ENCODE measurements around the gene CFTR. TPM values are rescaled to one million over a fixed set of nuclear protein-coding genes. Genes with fewer than 3 reads are reported as not detected.
"Not testable (repeated sequence)": the region's sequence is repeated elsewhere in the genome, so short reads cannot be mapped to it uniquely, and the experiment has no call there.

CFTR gene
- total RNA-seq, 4 donors from 2014 or later, result 36.4 to 72.7 (median 49.7) TPM

DNA sequence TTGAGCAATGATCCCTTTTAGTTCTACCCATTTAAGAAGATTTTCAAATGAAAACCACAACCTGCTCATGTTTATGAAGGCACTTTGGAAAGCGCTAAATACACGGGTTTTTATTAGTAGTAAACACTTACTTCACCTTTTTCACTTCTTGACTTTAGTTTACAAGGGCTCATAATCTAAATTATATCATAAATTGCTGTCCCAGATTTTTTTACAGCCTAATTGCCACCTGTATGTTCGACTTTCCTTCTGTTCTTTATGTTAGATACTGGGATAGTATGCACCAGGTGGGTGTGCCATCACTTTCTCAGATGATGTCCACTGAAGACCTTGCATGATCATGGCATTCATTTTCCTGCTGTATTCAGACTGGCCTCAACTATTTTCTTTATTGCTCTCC lies 22.5 kb downstream of the CFTR start:
- Histone ChIP-seq H3K27ac (no peak overlapping the region), H3K4me3 (no peak overlapping the region), H3K4me1 (no peaks in the 10 kb centered on the region), H3K9me3 (no peaks in the 10 kb centered on the region), H3K36me3 (no peaks in the 10 kb centered on the region), H3K27me3 (no peaks in the 10 kb centered on the region)
- TF ChIP-seq, protein P1, sequence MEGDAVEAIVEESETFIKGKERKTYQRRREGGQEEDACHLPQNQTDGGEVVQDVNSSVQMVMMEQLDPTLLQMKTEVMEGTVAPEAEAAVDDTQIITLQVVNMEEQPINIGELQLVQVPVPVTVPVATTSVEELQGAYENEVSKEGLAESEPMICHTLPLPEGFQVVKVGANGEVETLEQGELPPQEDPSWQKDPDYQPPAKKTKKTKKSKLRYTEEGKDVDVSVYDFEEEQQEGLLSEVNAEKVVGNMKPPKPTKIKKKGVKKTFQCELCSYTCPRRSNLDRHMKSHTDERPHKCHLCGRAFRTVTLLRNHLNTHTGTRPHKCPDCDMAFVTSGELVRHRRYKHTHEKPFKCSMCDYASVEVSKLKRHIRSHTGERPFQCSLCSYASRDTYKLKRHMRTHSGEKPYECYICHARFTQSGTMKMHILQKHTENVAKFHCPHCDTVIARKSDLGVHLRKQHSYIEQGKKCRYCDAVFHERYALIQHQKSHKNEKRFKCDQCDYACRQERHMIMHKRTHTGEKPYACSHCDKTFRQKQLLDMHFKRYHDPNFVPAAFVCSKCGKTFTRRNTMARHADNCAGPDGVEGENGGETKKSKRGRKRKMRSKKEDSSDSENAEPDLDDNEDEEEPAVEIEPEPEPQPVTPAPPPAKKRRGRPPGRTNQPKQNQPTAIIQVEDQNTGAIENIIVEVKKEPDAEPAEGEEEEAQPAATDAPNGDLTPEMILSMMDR (IDR thresholded peaks at IDR 0.05), result no peak
- TF ChIP-seq POLR2A (IDR thresholded peaks at IDR 0.05), result no peak
- DNase-seq, result peak in 1 of 3 donors; percentile 46

DNA sequence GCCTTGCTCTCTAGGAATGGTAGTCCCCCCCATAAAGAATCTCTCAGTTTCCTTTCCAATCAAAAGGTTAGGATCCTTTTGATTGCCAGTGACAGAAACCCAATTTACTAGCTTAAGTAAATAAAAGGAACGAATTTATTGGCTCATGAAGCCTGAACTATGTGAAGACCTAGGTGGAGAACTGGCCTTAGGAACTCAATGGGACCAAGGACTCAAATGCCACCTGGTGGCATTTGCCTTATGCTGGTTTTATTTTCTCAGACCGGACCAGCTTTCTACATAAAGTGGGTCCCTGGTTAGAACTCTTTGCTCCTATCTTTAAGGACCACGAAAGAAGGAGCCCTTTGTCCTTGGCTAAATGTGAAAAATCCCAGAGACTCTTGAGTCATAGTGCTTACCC lies 25.4 kb downstream of the CFTR start:
- Histone ChIP-seq H3K27me3 (no peaks in the 10 kb centered on the region), H3K4me3 (no peak overlapping the region), H3K27ac (no peak overlapping the region), H3K36me3 (no peaks in the 10 kb centered on the region), H3K9me3 (no peaks in the 10 kb centered on the region), H3K4me1 (no peaks in the 10 kb centered on the region)
- no peak for DNase-seq
- TF ChIP-seq, protein P1 (IDR thresholded peaks at IDR 0.05), result peak in 3 of 6 experiments; percentile 22 to 33 (median 33)
- TF ChIP-seq POLR2A (IDR thresholded peaks at IDR 0.05), result no peak

DNA sequence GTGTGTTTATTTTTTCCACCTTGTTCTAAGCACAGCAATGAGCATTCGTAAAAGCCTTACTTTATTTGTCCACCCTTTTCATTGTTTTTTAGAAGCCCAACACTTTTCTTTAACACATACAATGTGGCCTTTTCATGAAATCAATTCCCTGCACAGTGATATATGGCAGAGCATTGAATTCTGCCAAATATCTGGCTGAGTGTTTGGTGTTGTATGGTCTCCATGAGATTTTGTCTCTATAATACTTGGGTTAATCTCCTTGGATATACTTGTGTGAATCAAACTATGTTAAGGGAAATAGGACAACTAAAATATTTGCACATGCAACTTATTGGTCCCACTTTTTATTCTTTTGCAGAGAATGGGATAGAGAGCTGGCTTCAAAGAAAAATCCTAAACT lies 28.9 kb downstream of the CFTR start:
- no peaks in the 10 kb centered on the region for H3K9me3 ChIP-seq
- TF ChIP-seq POLR2A (IDR thresholded peaks at IDR 0.05), result no peak
- TF ChIP-seq, protein P1 (IDR thresholded peaks at IDR 0.05), result no peak
- no peak for DNase-seq
- H3K27me3 ChIP-seq, result no peaks in the 10 kb centered on the region
- H3K4me3 ChIP-seq, result no peak overlapping the region
- H3K27ac ChIP-seq, result no peak overlapping the region
- peaks cover 0 to 5% (median 0%) of the 10 kb centered on the region in 3 donors for H3K36me3 ChIP-seq
- H3K4me1 ChIP-seq, result no peaks in the 10 kb centered on the region

DNA sequence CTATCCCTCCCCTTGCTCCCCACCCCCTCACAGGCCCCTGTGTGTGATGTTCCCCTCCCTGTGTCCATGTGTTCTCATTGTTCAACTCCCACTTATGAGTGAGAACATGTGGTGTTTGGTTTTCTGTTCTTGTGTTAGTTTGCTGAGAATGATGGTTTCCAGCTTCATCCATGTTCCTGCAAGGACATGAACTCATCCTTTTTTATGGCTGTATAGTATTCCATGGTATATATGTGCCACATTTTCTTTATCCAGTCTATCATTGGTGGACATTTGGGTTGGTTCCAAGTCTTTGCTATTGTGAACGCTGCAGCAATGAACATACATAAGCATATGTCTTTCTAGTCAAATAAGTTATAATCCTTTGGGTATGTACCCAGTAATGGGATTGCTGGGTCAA lies 37.4 kb downstream of the CFTR start:
- not testable (repeated sequence) for H3K4me1 ChIP-seq, H3K27ac ChIP-seq, H3K27me3 ChIP-seq, H3K36me3 ChIP-seq, DNase-seq, H3K4me3 ChIP-seq, H3K9me3 ChIP-seq

DNA sequence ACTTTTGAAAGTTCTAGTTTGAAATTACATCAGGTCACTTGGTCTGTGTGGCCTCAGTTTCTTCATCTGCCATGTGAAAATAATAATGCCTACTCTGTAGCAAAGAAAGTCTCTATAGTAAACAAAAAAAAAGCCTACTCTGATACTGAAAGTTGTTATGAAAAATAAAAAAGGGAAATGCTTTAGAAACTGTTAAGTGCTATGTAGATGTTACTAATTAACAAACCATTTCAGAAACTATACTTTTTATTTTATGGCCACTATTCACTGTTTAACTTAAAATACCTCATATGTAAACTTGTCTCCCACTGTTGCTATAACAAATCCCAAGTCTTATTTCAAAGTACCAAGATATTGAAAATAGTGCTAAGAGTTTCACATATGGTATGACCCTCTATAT lies 50.6 kb downstream of the CFTR start:
- H3K36me3 ChIP-seq, result no peaks in the 10 kb centered on the region
- no peak for DNase-seq
- no peaks in the 10 kb centered on the region for H3K9me3 ChIP-seq
- H3K4me1 ChIP-seq, result peaks cover 0 to 4% (median 0%) of the 10 kb centered on the region in 4 donors
- no peak overlapping the region for H3K27ac ChIP-seq
- no peak overlapping the region for H3K4me3 ChIP-seq
- no peaks in the 10 kb centered on the region for H3K27me3 ChIP-seq
- TF ChIP-seq POLR2A (IDR thresholded peaks at IDR 0.05), result no peak
- TF ChIP-seq, protein P1 (IDR thresholded peaks at IDR 0.05), result no peak

DNA sequence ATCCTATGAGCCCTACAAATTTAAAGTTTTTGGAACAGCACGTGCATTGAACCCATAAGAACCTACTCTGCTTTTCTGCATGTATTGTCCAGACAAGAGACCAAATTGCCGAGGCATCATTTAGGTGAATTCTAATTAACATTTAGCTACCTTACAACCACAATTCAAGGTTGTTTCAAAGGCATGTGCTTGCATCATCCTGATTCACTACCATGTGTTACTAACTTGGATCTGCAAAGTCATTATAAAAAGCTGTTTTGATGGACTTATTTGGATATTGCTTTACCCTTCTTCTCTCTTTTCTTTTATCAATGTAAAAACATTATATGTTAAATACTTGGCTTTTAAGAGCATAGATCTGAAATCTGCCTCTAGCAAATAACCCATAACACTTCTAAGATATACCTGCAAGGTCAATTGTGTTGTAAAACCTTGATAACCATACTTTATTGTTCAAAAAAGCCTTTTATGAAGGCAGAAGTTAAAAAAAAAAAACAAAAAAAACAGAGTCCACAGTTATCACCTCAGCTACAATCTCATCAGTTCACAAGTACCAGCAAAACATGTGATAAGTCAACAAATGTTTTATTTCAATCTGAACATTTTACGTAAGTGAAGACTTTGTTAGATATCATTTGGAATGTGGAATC lies 51.9 kb downstream of the CFTR start:
- no peak for TF ChIP-seq POLR2A (IDR thresholded peaks at IDR 0.05)
- TF ChIP-seq, protein P1 (IDR thresholded peaks at IDR 0.05), result no peak
- no peak overlapping the region for H3K4me3 ChIP-seq
- DNase-seq, result no peak
- no peaks in the 10 kb centered on the region for H3K9me3 ChIP-seq
- H3K36me3 ChIP-seq, result no peaks in the 10 kb centered on the region
- H3K4me1 ChIP-seq, result peaks cover 0 to 9% (median 0%) of the 10 kb centered on the region in 4 donors
- H3K27me3 ChIP-seq, result no peaks in the 10 kb centered on the region
- H3K27ac ChIP-seq, result no peak overlapping the region

Measured in Peyer's patch (tissue), 4 donors.